Nucleus accumbens (tissue), 56 donors: ENCODE results near the gene NKIRAS1.
"Not testable (repeated sequence)": the region's sequence is repeated elsewhere in the genome, so short reads cannot be mapped to it uniquely, and the experiment has no call there.

ENCODE experiments used
- DNase-seq, 56 donors: peaks; one replicate each; lab custom pipeline; 2025; lab: John Stamatoyannopoulos, UW

Gene NKIRAS1

GRCh38 chr3:23912335-23912734 is 4.5 kb downstream of the NKIRAS1 start:
- DNase-seq = not testable (repeated sequence)

GRCh38 chr3:23911397-23911796 is 5.4 kb downstream of the NKIRAS1 start:
- DNase-seq = no peak

GRCh38 chr3:23909341-23909740 is 7.4 kb downstream of the NKIRAS1 start:
- no peak for DNase-seq

- DNase-seq = no peak
Observed at GRCh38 chr3:23904545-23904944, 12.2 kb downstream of the NKIRAS1 start.

GRCh38 chr3:23900744-23901143 is 16.0 kb downstream of the NKIRAS1 start:
- DNase-seq = no peak

GRCh38 chr3:23895181-23895580 is 21.6 kb downstream of the NKIRAS1 start:
- no peak for DNase-seq

- DNase-seq = no peak
Observed at GRCh38 chr3:23894254-23895061, 22.3 kb downstream of the NKIRAS1 start.

- no peak for DNase-seq
Observed at GRCh38 chr3:23889950-23890349, 26.8 kb downstream of the NKIRAS1 start.

GRCh38 chr3:23889386-23889785 is 27.4 kb downstream of the NKIRAS1 start:
- no peak for DNase-seq

GRCh38 chr3:23888617-23889228 is 28.1 kb downstream of the NKIRAS1 start:
- no peak for DNase-seq

GRCh38 chr3:23886311-23886710 is 30.5 kb downstream of the NKIRAS1 start:
- DNase-seq = no peak

- DNase-seq = no peak
Observed at GRCh38 chr3:23885210-23885609, 31.6 kb downstream of the NKIRAS1 start.

GRCh38 chr3:23884481-23884880 is 32.3 kb downstream of the NKIRAS1 start:
- no peak for DNase-seq

- DNase-seq = no peak
Observed at GRCh38 chr3:23882487-23882918, 34.3 kb downstream of the NKIRAS1 start.

- not testable (repeated sequence) for DNase-seq
Observed at GRCh38 chr3:23881993-23882392, 34.8 kb downstream of the NKIRAS1 start.

- no peak for DNase-seq
Observed at GRCh38 chr3:23880703-23881339, 36.0 kb downstream of the NKIRAS1 start.

GRCh38 chr3:23879485-23879884 is 37.3 kb downstream of the NKIRAS1 start:
- DNase-seq = no peak

GRCh38 chr3:23877329-23877980 is 39.3 kb downstream of the NKIRAS1 start:
- peak in 4 of 56 donors; percentile 3 to 66 (median 28) for DNase-seq

- DNase-seq = no peak
Observed at GRCh38 chr3:23876923-23877322, 39.9 kb downstream of the NKIRAS1 start.

GRCh38 chr3:23875113-23875725 is 41.6 kb downstream of the NKIRAS1 start:
- DNase-seq = no peak
